Neuronal stem cell (in vitro differentiated cells): ENCODE measurements around the gene ATP1A2.

Experiments used
- DNase-seq: peaks from one replicate; pipeline ENCODE4 v3.0.0-alpha.2; 2013; ENCODE audit warnings: low spot score
- H2AFZ ChIP-seq: one replicate; pipeline ENCODE4 v1.6.1; 2013; ENCODE audit warnings: mild to moderate bottlenecking, low read length, inconsistent platforms
- H2AK5ac ChIP-seq: 2 replicates; pipeline ENCODE4 v1.6.1; 2013; ENCODE audit warnings: low read depth, mild to moderate bottlenecking, inconsistent platforms, low read length, moderate library complexity, mixed read lengths
- H2BK120ac ChIP-seq: 2 replicates; pipeline ENCODE4 v1.6.1; 2013; ENCODE audit warnings: low read depth, mild to moderate bottlenecking, inconsistent platforms, low read length, moderate library complexity, mixed read lengths
- H2BK12ac ChIP-seq: one replicate; pipeline ENCODE4 v1.6.1; 2013; ENCODE audit warnings: low read length, inconsistent platforms
- H2BK15ac ChIP-seq: 2 replicates; pipeline ENCODE4 v1.6.1; 2013; ENCODE audit warnings: mild to moderate bottlenecking, low read length, inconsistent platforms, mixed read lengths
- H2BK5ac ChIP-seq: one replicate; pipeline ENCODE4 v1.6.1; 2013; ENCODE audit warnings: inconsistent platforms, mild to moderate bottlenecking, low read length, moderate library complexity
- H3K14ac ChIP-seq: one replicate; pipeline ENCODE4 v1.6.1; 2013; ENCODE audit warnings: low read length, inconsistent platforms
- H3K18ac ChIP-seq: 2 replicates; pipeline ENCODE4 v1.6.1; 2013; ENCODE audit warnings: low read length, inconsistent platforms
- H3K23ac ChIP-seq: 2 replicates; pipeline ENCODE4 v1.6.1; 2013; ENCODE audit warnings: low read depth, mild to moderate bottlenecking, mixed read lengths, low read length, inconsistent platforms; ENCODE audit not compliant: poor library complexity
- H3K27ac ChIP-seq: replicated peaks from 3 replicates; pipeline ENCODE4 v1.5.1; 2013; ENCODE audit warnings: low read length, inconsistent platforms
- H3K27me3 ChIP-seq, 3 experiments: 2 replicates each; pipeline ENCODE4 v1.6.1; 2013; ENCODE audit warnings: low read length in 3 of 3, mild to moderate bottlenecking in 2 of 3, inconsistent platforms in 1 of 3, low read depth in 1 of 3, mixed read lengths in 1 of 3, moderate library complexity in 1 of 3; ENCODE audit not compliant: control insufficient read depth in 3 of 3, insufficient read depth in 3 of 3
- H3K36me3 ChIP-seq, 2 donors: replicated peaks in 1 of 2; 2 replicates each; pipeline ENCODE4 v1.6.1; 2013; ENCODE audit warnings: low read length in 2 of 2; ENCODE audit not compliant: control insufficient read depth in 2 of 2, insufficient read depth in 2 of 2
- H3K4ac ChIP-seq: 2 replicates; pipeline ENCODE4 v1.6.1; 2013; ENCODE audit warnings: inconsistent platforms, mild to moderate bottlenecking, low read length, moderate library complexity
- H3K4me1 ChIP-seq, 2 donors: 1 replicate in 1 of 2; 2 replicates in 1 of 2; pipeline ENCODE4 v1.6.1; 2013; ENCODE audit warnings: low read length in 2 of 2, low read depth in 1 of 2; ENCODE audit not compliant: control insufficient read depth in 2 of 2, insufficient read depth in 1 of 2
- H3K4me2 ChIP-seq: one replicate; pipeline ENCODE4 v1.6.1; 2013; ENCODE audit warnings: mild to moderate bottlenecking, low read length, inconsistent platforms; ENCODE audit not compliant: insufficient read depth, poor library complexity, severe bottlenecking
- H3K4me3 ChIP-seq, 2 donors: 2 replicates each; pipeline ENCODE4 v1.5.1; 2013; ENCODE audit warnings: low read length in 2 of 2, mild to moderate bottlenecking in 2 of 2, inconsistent platforms in 1 of 2, moderate library complexity in 1 of 2
- H3K79me1 ChIP-seq: one replicate; pipeline ENCODE4 v1.6.1; 2013; ENCODE audit warnings: low read depth, mild to moderate bottlenecking, inconsistent platforms, low read length, moderate library complexity
- H3K9ac ChIP-seq: one replicate; pipeline ENCODE4 v1.6.1; 2013; ENCODE audit warnings: mild to moderate bottlenecking, low read depth, low read length, inconsistent platforms; ENCODE audit not compliant: poor library complexity
- H3K9me3 ChIP-seq, 2 donors: replicated peaks in 1 of 2; 2 replicates each; pipeline versions ENCODE3 to v1.6.1; 2013; ENCODE audit warnings: low read length in 2 of 2, mild to moderate bottlenecking in 2 of 2, inconsistent platforms in 1 of 2, low read depth in 1 of 2, mixed read lengths in 1 of 2, moderate library complexity in 1 of 2; ENCODE audit not compliant: control insufficient read depth in 2 of 2, insufficient read depth in 1 of 2
- H4K8ac ChIP-seq: one replicate; pipeline ENCODE4 v1.6.1; 2013; ENCODE audit warnings: low read depth, mild to moderate bottlenecking, inconsistent platforms, low read length, moderate library complexity
- H4K91ac ChIP-seq: one replicate; pipeline ENCODE4 v1.6.1; 2013; ENCODE audit warnings: low read length, low read depth, mild to moderate bottlenecking, inconsistent platforms; ENCODE audit not compliant: poor library complexity
- WGBS, 2 donors: extraction: QIAGEN DNeasy Blood & Tissue Kit; methylation state at CpG; one replicate each; pipeline ENCODE4 v1.1.7; 2013; ENCODE audit warnings: missing lambda C conversion rate in 2 of 2, mixed read lengths in 1 of 2; ENCODE audit not compliant: insufficient read length in 2 of 2, insufficient replicate concordance in 1 of 2; ENCODE audit errors: extremely low coverage in 2 of 2; 5-methylcytosine and 5-hydroxymethylcytosine counted together

Gene ATP1A2

DNA sequence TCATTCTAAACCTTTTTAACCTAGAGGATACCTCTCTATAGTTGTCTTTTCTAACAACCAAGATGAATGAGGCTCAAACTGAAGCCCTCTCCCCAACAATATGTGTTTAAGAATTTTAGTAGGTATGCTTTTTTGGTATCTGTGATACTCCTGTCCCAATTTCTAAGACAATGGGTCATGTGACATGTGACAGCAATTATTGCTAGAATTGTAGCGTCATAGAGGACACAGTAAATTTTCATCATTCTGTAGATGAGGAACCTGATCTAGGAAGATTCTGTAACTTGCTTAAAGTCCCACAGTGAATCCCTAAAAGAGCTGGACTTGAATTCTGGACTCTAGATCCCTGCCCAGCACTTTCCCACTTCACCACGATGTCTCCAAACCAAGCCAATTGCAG is 63.2 kb downstream of the ATP1A2 start:
- H4K8ac ChIP-seq, result no peak overlapping the region
- H3K23ac ChIP-seq, result no peak overlapping the region
- WGBS, 2 donors, result no CpG with 5 or more reads among the region's 2 CpGs
- H2BK120ac ChIP-seq, result no peak overlapping the region
- no peak overlapping the region for H4K91ac ChIP-seq
- H3K79me1 ChIP-seq, result no peaks in the 10 kb centered on the region
- DNase-seq, result no peak
- H3K4me3 ChIP-seq, result no peak overlapping the region
- no peak overlapping the region for H3K9ac ChIP-seq
- H3K27ac ChIP-seq, result no peak overlapping the region
- no peak overlapping the region for H3K14ac ChIP-seq
- H3K4me2 ChIP-seq, result no peak overlapping the region
- H3K4me1 ChIP-seq, result peaks cover 5 to 7% of the 10 kb centered on the region in 2 donors
- no peak overlapping the region for H3K18ac ChIP-seq
- no peak overlapping the region for H2BK12ac ChIP-seq
- no peak overlapping the region for H2AFZ ChIP-seq
- H3K36me3 ChIP-seq, result no peaks in the 10 kb centered on the region
- no peak overlapping the region for H2BK5ac ChIP-seq
- no peak overlapping the region for H2AK5ac ChIP-seq
- H3K4ac ChIP-seq, result no peak overlapping the region
- H3K27me3 ChIP-seq, result no peaks in the 10 kb centered on the region
- H3K9me3 ChIP-seq, result peaks cover 0 to 5% of the 10 kb centered on the region in 2 donors
- no peak overlapping the region for H2BK15ac ChIP-seq

GRCh38 chr1:160179336-160179735 is 63.8 kb downstream of the ATP1A2 start:
- no peak overlapping the region for H3K23ac ChIP-seq
- no peaks in the 10 kb centered on the region for H3K27me3 ChIP-seq
- H4K8ac ChIP-seq, result no peak overlapping the region
- H2AK5ac ChIP-seq, result no peak overlapping the region
- no peak overlapping the region for H2BK120ac ChIP-seq
- H3K4me1 ChIP-seq, result peaks cover 5 to 7% of the 10 kb centered on the region in 2 donors
- no peak overlapping the region for H3K9ac ChIP-seq
- H3K4ac ChIP-seq, result no peak overlapping the region
- H4K91ac ChIP-seq, result no peak overlapping the region
- no peak overlapping the region for H3K4me3 ChIP-seq
- no peak overlapping the region for H3K14ac ChIP-seq
- no peaks in the 10 kb centered on the region for H3K36me3 ChIP-seq
- no peak overlapping the region for H2BK5ac ChIP-seq
- no CpG with 5 or more reads among the region's 4 CpGs for WGBS, 2 donors
- H3K4me2 ChIP-seq, result no peak overlapping the region
- no peak overlapping the region for H3K27ac ChIP-seq
- DNase-seq, result no peak
- no peak overlapping the region for H2BK15ac ChIP-seq
- no peak overlapping the region for H2BK12ac ChIP-seq
- peaks cover 0 to 5% of the 10 kb centered on the region in 2 donors for H3K9me3 ChIP-seq
- no peak overlapping the region for H3K18ac ChIP-seq
- H3K79me1 ChIP-seq, result no peaks in the 10 kb centered on the region
- no peak overlapping the region for H2AFZ ChIP-seq

DNA sequence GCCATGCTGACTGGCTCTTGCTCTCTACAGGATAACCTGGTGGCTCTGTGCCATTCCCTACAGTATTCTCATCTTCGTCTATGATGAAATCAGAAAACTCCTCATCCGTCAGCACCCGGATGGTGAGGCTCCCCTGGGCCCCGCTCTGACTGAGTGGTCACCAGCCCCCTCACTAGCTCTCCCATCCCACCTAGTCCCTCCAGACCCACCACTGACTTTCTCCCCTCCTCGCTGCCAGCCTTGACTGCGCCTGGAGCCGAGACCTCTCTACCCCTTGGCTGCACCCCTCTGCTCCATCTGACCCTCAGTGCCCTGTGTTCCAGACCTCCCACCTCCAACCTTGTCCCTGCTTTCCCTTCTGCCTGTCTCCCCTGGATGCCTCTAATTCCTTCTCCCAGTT is 70.7 kb downstream of the ATP1A2 start:
- no peak overlapping the region for H2AK5ac ChIP-seq
- H2BK15ac ChIP-seq, result peak overlapping the region; percentile 45
- H3K27me3 ChIP-seq, result no peaks in the 10 kb centered on the region
- H3K18ac ChIP-seq, result no peak overlapping the region
- no peak overlapping the region for H2BK120ac ChIP-seq
- no peak overlapping the region for H2AFZ ChIP-seq
- H3K79me1 ChIP-seq, result no peaks in the 10 kb centered on the region
- peaks cover 7 to 8% of the 10 kb centered on the region in 2 donors for H3K4me1 ChIP-seq
- no peak overlapping the region for H3K14ac ChIP-seq
- H3K4me2 ChIP-seq, result no peak overlapping the region
- no peak overlapping the region for H2BK12ac ChIP-seq
- no peak for DNase-seq
- H3K9me3 ChIP-seq, result no peaks in the 10 kb centered on the region
- H3K9ac ChIP-seq, result no peak overlapping the region
- H3K4me3 ChIP-seq, result no peak overlapping the region
- no peak overlapping the region for H4K8ac ChIP-seq
- peak overlapping the region; percentile 17 for H3K23ac ChIP-seq
- no peaks in the 10 kb centered on the region for H3K36me3 ChIP-seq
- H2BK5ac ChIP-seq, result no peak overlapping the region
- H3K4ac ChIP-seq, result no peak overlapping the region
- no peak overlapping the region for H3K27ac ChIP-seq
- no peak overlapping the region for H4K91ac ChIP-seq
- WGBS, 2 donors, result no CpG with 5 or more reads among the region's 7 CpGs

DNA sequence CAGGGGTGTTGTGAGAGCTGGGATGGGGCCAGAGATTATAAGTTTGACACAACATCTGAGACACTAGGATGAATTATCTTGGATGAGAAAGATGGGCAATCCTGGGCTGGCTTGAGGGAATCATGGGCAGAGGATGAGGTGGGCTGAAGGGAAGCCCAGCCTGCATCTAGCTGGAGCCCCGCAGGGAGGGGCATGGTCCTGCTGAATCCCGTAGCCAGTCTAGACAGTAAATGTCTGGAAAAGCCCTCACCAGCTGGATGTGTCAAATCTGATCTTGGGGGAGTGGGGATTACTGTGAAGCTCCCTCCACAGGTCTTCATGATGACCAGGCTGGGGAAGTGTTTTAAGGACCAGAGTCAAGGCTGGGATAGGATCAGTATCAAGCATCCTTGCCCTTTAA is 71.2 kb downstream of the ATP1A2 start:
- Histone ChIP-seq H3K18ac (no peak overlapping the region), H4K91ac (no peak overlapping the region), H2BK5ac (no peak overlapping the region), H2AK5ac (no peak overlapping the region), H3K79me1 (no peaks in the 10 kb centered on the region), H3K23ac (no peak overlapping the region), H3K4me2 (no peak overlapping the region), H3K9ac (no peak overlapping the region), H4K8ac (no peak overlapping the region), H2BK12ac (no peak overlapping the region), H3K4me1 (peaks cover 7 to 8% of the 10 kb centered on the region in 2 donors), H2BK120ac (no peak overlapping the region), H3K36me3 (no peaks in the 10 kb centered on the region), H2AFZ (no peak overlapping the region), H3K9me3 (no peaks in the 10 kb centered on the region), H3K27ac (no peak overlapping the region), H3K27me3 (no peaks in the 10 kb centered on the region), H3K4me3 (no peak overlapping the region), H3K4ac (no peak overlapping the region), H2BK15ac (no peak overlapping the region), H3K14ac (no peak overlapping the region)
- DNase-seq, result no peak
- no CpG with 5 or more reads among the region's 2 CpGs for WGBS, 2 donors
